Epithelial cell of prostate (primary cell): Measurements from ENCODE around the gene CCT7.
"Not testable (repeated sequence)": the region's sequence is repeated elsewhere in the genome, so short reads cannot be mapped to it uniquely, and the experiment has no call there.

Experiments used
- DNase-seq: peaks from one replicate; pipeline ENCODE4 v3.0.0-alpha.2; 2011; ENCODE audit warnings: low read depth, low spot score
- H3K27ac ChIP-seq: fragments of 450-650 bp; 2 replicates; pipeline ENCODE4 v1.5.1; 2017; ENCODE audit warnings: mild to moderate bottlenecking

Gene CCT7

DNA sequence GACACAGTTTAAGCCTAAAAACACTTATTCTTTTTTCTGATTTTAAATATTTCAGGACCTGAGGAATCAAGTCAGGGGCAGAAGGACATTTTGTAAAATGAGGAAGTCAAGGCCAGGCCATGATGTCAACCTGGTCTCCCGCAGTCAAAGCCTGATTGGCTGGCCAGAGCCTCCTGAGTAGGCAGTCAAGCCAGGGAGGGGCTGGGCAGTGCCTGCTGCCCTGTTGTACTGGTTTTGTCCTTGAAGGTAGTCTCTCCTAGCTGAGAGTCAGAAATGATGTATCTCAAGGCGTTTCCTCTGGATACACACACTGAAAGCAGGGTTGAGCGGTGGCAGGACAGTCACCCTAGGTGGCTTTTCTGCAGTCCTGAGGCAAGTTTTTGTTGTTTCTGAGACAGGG lies 19.8 kb downstream of the CCT7 start:
- no peak for DNase-seq
- peak overlapping the region; percentile 60 for H3K27ac ChIP-seq

DNA sequence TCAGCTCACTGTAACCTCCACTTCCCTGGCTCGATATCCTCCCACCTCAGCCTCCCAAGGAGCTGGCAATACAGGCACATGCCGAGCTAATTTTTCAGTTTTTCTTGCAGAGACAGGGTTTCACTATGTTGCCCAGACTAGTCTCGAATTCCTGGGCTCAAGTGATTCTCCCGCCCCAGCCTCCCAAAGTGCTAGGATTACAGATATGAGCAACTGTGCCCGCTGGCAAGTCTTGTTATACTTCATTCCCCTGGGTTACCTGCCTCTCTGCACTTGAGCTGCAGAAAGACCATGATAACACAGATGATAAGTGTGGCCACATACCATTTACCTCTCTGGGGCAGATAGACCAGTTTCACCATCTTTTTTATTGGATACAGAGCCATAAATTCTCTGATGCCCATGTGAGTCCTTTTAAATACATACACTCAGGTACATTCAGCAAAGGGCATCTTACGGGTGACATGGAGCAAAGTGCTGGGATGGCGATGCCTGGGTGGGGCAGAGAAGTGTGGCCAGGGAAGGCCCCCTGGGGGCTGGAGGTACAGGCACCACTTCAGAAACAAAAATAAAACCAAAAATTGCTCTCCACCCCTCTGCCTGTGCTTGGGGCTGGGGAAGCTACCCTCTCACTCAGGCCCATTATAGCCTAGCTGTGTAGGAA lies 20.4 kb downstream of the CCT7 start:
- DNase-seq: no peak
- peak overlapping the region; percentile 60 for H3K27ac ChIP-seq

DNA sequence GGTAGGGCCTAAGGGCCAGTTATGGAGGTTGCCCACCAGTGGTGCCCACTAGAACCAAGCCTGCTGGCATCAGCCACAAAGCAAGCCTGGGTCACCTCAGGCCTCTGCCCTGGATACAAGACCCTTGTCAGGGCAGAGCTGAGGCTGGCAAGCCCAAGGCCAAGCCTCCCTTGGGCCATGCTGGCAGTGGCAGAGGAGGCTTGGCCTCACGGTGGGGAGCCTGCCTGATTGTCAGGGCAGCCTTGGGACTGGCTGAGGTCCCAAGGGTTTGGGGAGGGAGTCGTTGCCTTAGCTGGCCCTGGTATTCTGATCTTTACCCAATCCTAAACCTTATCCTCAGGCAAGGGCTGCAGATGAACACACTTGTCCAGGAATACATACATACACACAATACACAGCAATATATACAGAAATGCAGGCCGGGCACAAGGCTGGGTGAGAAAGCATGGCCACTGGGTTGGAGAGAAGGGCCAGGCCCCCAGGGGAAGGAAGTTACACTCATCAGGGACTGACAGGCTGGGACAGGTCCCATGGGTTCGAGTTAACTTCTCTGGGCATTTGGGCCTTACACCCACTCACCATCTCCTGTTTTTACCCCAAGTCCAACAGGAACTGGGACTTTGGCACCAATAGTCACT lies 21.0 kb downstream of the CCT7 start:
- no peak for DNase-seq
- peak overlapping the region; percentile 60 for H3K27ac ChIP-seq

GRCh38 chr2:73255907-73256617 lies 22.0 kb downstream of the CCT7 start:
- peak overlapping the region; percentile 60 for H3K27ac ChIP-seq
- no peak for DNase-seq

GRCh38 chr2:73256618-73256922 lies 22.5 kb downstream of the CCT7 start:
- no peak overlapping the region for H3K27ac ChIP-seq
- DNase-seq: no peak

DNA sequence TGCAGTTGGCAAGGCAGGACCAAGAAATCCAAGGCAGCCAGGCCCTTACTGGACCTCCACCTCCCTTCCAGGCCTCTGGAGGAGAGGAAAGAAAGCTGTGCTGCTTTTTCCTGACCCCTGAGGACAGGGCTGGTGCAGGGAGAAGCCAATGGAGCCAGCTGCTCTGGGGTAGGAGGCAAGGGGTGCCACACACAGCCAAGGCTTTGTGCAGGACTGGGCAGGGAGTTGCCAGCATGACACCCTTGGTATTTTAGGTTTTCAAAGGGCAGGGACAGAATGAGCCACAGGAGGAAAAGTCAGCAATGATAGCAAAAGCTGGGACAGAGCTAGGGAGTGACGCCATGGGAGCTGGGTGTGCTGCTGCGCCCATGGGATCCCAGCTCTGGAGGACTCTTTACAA lies 22.9 kb downstream of the CCT7 start:
- H3K27ac ChIP-seq: no peak overlapping the region
- no peak for DNase-seq

GRCh38 chr2:73257425-73258125 lies 23.5 kb downstream of the CCT7 start:
- no peak for DNase-seq

GRCh38 chr2:73258186-73258912 lies 24.2 kb downstream of the CCT7 start:
- no peak overlapping the region for H3K27ac ChIP-seq
- no peak for DNase-seq

More at GRCh38 chr2:73257425-73258125, 23.5 kb downstream of the CCT7 start:
- H3K27ac ChIP-seq: no peak overlapping the region

- H3K27ac ChIP-seq: no peak overlapping the region
- no peak for DNase-seq
Observed at GRCh38 chr2:73258913-73259215, 24.8 kb downstream of the CCT7 start.

- no peak overlapping the region for H3K27ac ChIP-seq
- DNase-seq: no peak
Observed at GRCh38 chr2:73259276-73259675, 25.2 kb downstream of the CCT7 start.

DNA sequence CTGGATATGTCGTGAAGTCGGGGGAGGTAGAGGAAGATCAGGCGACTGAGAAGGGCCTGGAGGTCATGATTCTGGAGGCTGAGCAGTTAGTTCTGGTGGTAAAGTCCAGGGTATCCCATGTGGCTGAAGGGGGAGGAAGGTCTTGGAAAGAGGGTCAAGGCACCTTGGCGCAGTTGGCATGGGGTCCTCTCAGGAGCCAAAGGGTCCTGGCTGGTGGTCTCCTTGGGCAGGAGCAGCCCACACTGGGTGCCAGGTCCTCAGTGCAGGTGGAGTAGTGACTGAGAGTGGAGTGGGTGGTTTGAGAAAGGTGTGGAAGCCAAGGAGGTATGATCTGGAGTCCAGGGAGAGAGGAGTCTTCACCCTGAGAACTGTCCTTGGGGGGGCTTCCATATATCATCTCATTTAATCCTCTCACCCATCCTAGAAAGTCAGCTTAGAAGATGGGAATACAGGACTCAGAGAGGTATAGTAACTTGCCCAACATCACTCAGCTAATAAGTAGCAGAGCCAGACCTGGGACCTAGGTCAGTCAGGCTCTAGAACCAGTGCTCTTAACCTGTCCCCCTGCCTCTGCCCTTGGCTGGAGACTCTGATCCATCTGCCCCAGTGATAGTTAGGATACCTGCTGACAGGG lies 25.7 kb downstream of the CCT7 start:
- no peak overlapping the region for H3K27ac ChIP-seq
- no peak for DNase-seq

DNA sequence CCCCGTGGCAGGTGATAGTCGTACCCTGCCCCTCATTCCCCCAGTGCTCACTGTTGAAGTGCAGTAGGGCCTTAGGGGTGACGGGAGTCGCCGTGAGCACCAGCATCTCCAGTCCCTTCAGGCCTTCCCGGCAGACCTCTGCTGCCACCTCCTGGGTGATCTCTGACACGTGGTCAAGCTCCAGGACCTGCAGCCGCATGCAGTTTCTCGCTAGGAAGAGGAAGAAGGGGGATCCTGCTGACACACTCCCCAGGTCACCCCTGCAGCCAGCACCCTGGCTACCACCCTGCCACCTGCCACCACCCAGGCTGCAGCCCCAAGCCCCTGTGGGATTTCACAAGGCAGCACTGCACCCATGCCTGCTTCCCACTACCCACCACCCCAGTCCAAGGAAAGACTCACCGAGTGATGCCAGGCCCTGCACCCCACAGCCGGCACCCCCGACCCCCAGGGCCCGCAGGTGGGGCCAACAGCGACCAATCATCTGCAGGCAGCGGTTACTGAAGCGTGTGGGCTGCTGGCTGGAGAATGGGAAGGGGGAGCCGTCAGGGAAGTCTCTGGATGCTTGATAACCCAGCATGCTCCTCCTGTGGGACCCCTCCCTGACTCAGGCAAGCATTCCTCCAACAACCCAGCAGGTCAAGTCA lies 26.4 kb downstream of the CCT7 start:
- no peak overlapping the region for H3K27ac ChIP-seq
- DNase-seq: no peak

GRCh38 chr2:73262108-73262651 lies 28.1 kb downstream of the CCT7 start:
- H3K27ac ChIP-seq: no peak overlapping the region
- no peak for DNase-seq

DNA sequence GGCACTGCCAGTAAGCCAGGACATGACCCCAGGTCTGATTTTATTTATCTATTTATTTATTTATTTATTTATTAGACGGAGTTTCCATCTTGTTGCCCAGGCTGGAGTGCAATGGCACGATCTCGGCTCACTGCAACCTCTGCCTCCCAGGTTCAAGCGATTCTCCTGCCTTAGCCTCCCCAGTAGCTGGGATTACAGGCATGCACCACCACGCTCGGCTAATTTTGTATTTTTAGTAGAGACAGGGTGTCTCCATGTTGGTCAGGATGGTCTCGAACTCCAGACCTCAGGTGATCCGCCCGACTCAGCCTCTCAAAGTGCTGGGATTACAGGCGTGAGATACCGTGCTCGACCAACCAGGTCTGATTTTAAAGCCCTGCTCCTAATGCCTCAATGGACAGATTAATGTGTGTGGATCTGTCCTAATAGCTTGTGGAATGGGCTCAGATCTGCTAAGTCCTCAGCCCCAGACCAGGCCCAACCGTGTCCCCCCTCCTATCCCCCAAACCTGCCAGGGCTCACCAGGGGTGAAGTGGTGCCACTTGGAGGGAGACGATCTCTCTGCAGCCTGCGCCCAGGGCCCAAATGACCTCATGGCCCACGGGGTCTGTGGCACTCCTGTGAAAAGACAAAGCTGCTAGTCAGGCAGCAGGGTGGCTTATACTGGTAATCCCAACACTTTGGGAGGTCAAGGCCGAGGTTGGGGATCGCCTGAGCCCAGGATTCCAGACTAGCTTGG lies 28.8 kb downstream of the CCT7 start:
- H3K27ac ChIP-seq, DNase-seq: not testable (repeated sequence)

DNA sequence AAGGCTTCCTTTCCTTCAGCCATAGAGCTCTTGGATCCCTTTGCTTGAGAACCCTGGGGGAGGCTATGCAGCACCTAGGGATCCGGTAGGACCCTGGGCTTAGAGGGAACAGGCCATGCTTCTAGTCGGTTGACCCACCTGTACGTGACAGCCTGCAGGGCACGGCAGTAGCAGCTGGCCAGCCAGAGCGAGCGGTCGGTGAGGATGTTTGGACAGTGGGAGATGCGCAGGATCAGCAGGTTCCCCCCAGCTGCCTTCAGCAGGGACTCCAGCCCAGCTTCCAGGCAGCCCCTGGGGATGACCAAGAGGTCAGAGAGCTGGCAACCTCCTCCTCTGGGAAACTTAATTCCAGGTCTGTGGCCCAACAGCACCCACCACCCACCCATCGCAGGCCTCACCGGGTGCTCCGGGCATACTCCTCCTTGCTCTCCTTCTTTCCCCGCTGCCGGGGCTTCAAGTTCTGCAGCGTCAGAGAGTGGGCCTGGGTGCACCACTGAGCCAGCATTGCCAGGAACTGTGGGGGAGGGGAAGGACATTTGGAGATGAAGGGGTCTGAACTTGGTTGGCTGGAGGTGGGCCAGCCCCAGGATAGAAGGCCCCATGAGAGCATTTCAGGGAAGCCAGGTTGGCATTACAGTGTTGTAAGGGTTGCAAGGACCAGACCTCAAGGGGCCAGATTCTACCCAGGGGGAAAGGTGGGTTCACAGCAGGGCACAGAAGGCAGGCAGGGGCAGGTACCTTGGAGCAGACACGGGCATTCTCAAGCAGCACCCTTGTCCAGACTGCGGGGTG lies 29.6 kb downstream of the CCT7 start:
- no peak for DNase-seq
- no peak overlapping the region for H3K27ac ChIP-seq

GRCh38 chr2:73264332-73264606 lies 30.2 kb downstream of the CCT7 start:
- no peak for DNase-seq
- no peak overlapping the region for H3K27ac ChIP-seq

DNA sequence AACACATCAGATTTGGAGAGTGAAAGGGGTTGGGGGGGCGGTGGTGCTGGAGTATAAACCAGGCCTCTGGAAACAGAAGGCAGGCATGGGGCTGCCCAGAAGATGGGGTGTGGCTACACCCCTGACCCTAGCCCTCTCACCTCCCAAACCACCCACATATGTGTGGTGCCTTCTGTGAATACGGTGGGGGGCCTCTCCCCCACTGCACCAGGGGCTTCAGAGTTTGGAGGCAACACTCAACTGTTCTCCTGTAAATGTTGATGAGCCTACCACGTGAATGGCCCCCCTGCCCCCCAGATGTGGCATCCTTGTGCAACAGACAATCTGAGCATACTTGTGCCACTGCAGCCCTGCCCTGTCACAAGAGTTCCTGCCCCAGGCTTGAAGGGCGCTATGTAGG lies 30.7 kb downstream of the CCT7 start:
- no peak for DNase-seq
- H3K27ac ChIP-seq: no peak overlapping the region
